IMR-90 (cell line): Measurements from ENCODE around the gene PTPRN2. TPM values are rescaled to one million over a fixed set of nuclear protein-coding genes. Genes with fewer than 3 reads are reported as not detected.
A peak's percentile ranks its signal among the peaks of the same experiment; 100 is the strongest.

ENCODE experiments used
- ATAC-seq: fragments of 200-7000 bp; cut with Tn5 transposase; 2 replicates; pipeline ENCODE4 v1.9.1; 2020; ENCODE audit warnings: low read depth, mild to moderate bottlenecking, moderate library complexity
- BruUV-seq: library from RNA; stranded (reverse); fragments of 400-500 nt; replicated peaks from 2 replicates; lab custom pipeline; 2021; lab: Mats Ljungman, UMichigan
- CTCF ChIA-PET: fragments of 300-600 bp; formaldehyde crosslinking; extraction: SDS; loops from one replicate; lab custom pipeline; 2021; ENCODE audit warnings: antibody characterized with exemption; lab: Yijun Ruan, JAX
- POLR2A ChIA-PET: fragments of 300-600 bp; sonication (Branson Sonifier 250); formaldehyde crosslinking; loops from one replicate; lab custom pipeline; 2022; ENCODE audit warnings: antibody characterized with exemption; ENCODE audit not compliant: unreplicated experiment; lab: Charles Lee
- DNase-seq: peaks from one replicate; pipeline ENCODE4 v3.0.0; 2013
- H2AFZ ChIP-seq: replicated peaks from 2 replicates; pipeline ENCODE3; 2013; ENCODE audit warnings: low read length, mild to moderate bottlenecking; ENCODE audit not compliant: poor library complexity
- H2AK5ac ChIP-seq: 2 replicates; pipeline ENCODE4 v1.6.1; 2013; ENCODE audit warnings: low read depth, low read length, inconsistent platforms
- H2AK9ac ChIP-seq: replicated peaks from 2 replicates; pipeline ENCODE3; 2013; ENCODE audit warnings: mild to moderate bottlenecking, low read depth, low read length, moderate library complexity; ENCODE audit not compliant: poor library complexity
- H2BK120ac ChIP-seq: 2 replicates; pipeline ENCODE4 v1.6.1; 2013; ENCODE audit warnings: low read depth, low read length, inconsistent platforms
- H2BK15ac ChIP-seq: 3 replicates; pipeline ENCODE4 v1.6.1; 2013; ENCODE audit warnings: low read depth, low read length, inconsistent platforms
- H2BK20ac ChIP-seq: 2 replicates; pipeline ENCODE4 v1.6.1; 2013; ENCODE audit warnings: low read depth, mild to moderate bottlenecking, inconsistent platforms, low read length, moderate library complexity
- H2BK5ac ChIP-seq: 2 replicates; pipeline ENCODE4 v1.6.1; 2013; ENCODE audit warnings: mild to moderate bottlenecking, low read depth, low read length, inconsistent platforms; ENCODE audit not compliant: poor library complexity, severe bottlenecking
- H3K14ac ChIP-seq: replicated peaks from 2 replicates; pipeline ENCODE4 v1.6.1; 2013; ENCODE audit warnings: low read depth, low read length, inconsistent platforms
- H3K18ac ChIP-seq: 2 replicates; pipeline ENCODE4 v1.6.1; 2013; ENCODE audit warnings: low read depth, low read length, control low read depth
- H3K23ac ChIP-seq: 2 replicates; pipeline ENCODE4 v1.6.1; 2013; ENCODE audit warnings: low read depth, low read length, inconsistent platforms
- H3K27ac ChIP-seq: 2 replicates; pipeline ENCODE4 v1.5.1; 2013; ENCODE audit warnings: mild to moderate bottlenecking, control low read depth, low read length; ENCODE audit not compliant: insufficient read depth
- H3K27me3 ChIP-seq: 2 replicates; pipeline ENCODE4 v1.6.1; 2013; ENCODE audit warnings: low read length; ENCODE audit not compliant: control insufficient read depth, insufficient read depth
- H3K36me3 ChIP-seq: 2 replicates; pipeline ENCODE4 v1.6.1; 2013; ENCODE audit warnings: low read length, mixed read lengths; ENCODE audit not compliant: control insufficient read depth, insufficient read depth
- H3K4ac ChIP-seq: 2 replicates; pipeline ENCODE4 v1.6.1; 2013; ENCODE audit warnings: low read depth, low read length, inconsistent platforms
- H3K4me1 ChIP-seq: 2 replicates; pipeline ENCODE4 v1.6.1; 2013; ENCODE audit warnings: low read length, mixed read lengths; ENCODE audit not compliant: control insufficient read depth, insufficient read depth
- H3K4me2 ChIP-seq: 2 replicates; pipeline ENCODE4 v1.6.1; 2013; ENCODE audit warnings: low read depth, mild to moderate bottlenecking, control low read depth, low read length, moderate library complexity
- H3K4me3 ChIP-seq: 2 replicates; pipeline ENCODE4 v1.5.1; 2013; ENCODE audit warnings: low read depth, mild to moderate bottlenecking, control low read depth, low read length, moderate library complexity; ENCODE audit not compliant: insufficient read depth
- H3K56ac ChIP-seq: 2 replicates; pipeline ENCODE4 v1.6.1; 2013; ENCODE audit warnings: low read length, inconsistent platforms; ENCODE audit not compliant: insufficient read depth; ENCODE audit errors: extremely low read depth
- H3K79me1 ChIP-seq, 2 experiments: 2 replicates each; pipeline ENCODE4 v1.6.1; 2013; ENCODE audit warnings: low read length in 2 of 2, inconsistent platforms in 1 of 2, low read depth in 1 of 2
- H3K9ac ChIP-seq: 2 replicates; pipeline ENCODE4 v1.6.1; 2013; ENCODE audit warnings: low read depth, low read length, control low read depth
- H3K9me1 ChIP-seq: 2 replicates; pipeline ENCODE4 v1.6.1; 2013; ENCODE audit warnings: low read length, inconsistent platforms; ENCODE audit not compliant: insufficient read depth
- H3K9me3 ChIP-seq: 2 replicates; pipeline ENCODE4 v1.6.1; 2013; ENCODE audit warnings: low read length; ENCODE audit not compliant: control insufficient read depth, insufficient read depth
- H4K20me1 ChIP-seq: 2 replicates; pipeline ENCODE4 v1.6.1; 2013; ENCODE audit warnings: low read length, inconsistent platforms; ENCODE audit not compliant: insufficient read depth
- H4K5ac ChIP-seq: 2 replicates; pipeline ENCODE4 v1.6.1; 2013; ENCODE audit warnings: mild to moderate bottlenecking, low read depth, low read length, control low read depth
- H4K8ac ChIP-seq, 2 experiments: 2 replicates each; pipeline ENCODE4 v1.6.1; 2013; ENCODE audit warnings: low read depth in 2 of 2, low read length in 2 of 2, control low read depth in 1 of 2, inconsistent platforms in 1 of 2
- H4K91ac ChIP-seq: 2 replicates; pipeline ENCODE4 v1.6.1; 2013; ENCODE audit warnings: low read depth, low read length, inconsistent platforms; ENCODE audit not compliant: insufficient read depth
- BHLHE40 ChIP-seq: fragments of 150-350 bp; IDR thresholded peaks from 2 replicates; pipeline ENCODE4 v1.6.1; 2016; ENCODE audit warnings: mild to moderate bottlenecking, low read depth, low read length
- CEBPB ChIP-seq: IDR thresholded peaks from 2 replicates; pipeline ENCODE4 v1.6.1; 2012; ENCODE audit warnings: low read depth, low read length, improper control_type of control experiment
- CHD1 ChIP-seq: IDR thresholded peaks from 2 replicates; pipeline ENCODE4 v1.6.1; 2012; ENCODE audit warnings: low read depth, low read length, improper control_type of control experiment
- FOS ChIP-seq: fragments of 150-350 bp; IDR thresholded peaks from 2 replicates; pipeline ENCODE4 v1.6.1; 2016; ENCODE audit warnings: low read depth, low read length
- MAFK ChIP-seq: IDR thresholded peaks from 2 replicates; pipeline ENCODE4 v1.6.1; 2012; ENCODE audit warnings: low read depth, low read length, improper control_type of control experiment
- MAZ ChIP-seq: IDR thresholded peaks from 2 replicates; pipeline ENCODE4 v1.6.1; 2012; ENCODE audit warnings: low read depth, mild to moderate bottlenecking, low read length, improper control_type of control experiment, moderate library complexity, borderline replicate concordance
- NFE2L2 ChIP-seq: fragments of 150-350 bp; IDR thresholded peaks from 2 replicates; pipeline ENCODE4 v1.6.1; 2016; ENCODE audit warnings: low read depth, mild to moderate bottlenecking, low read length
- POLR2A ChIP-seq: IDR thresholded peaks from 2 replicates; pipeline ENCODE4 v1.6.1; 2012; ENCODE audit warnings: mild to moderate bottlenecking, low read depth, low read length
- RAD21 ChIP-seq: IDR thresholded peaks from 2 replicates; pipeline ENCODE4 v1.6.1; 2012; ENCODE audit warnings: low read length, improper control_type of control experiment
- RCOR1 ChIP-seq: IDR thresholded peaks from 2 replicates; pipeline ENCODE4 v1.6.1; 2012; ENCODE audit warnings: mild to moderate bottlenecking, low read length, improper control_type of control experiment; ENCODE audit not compliant: insufficient replicate concordance
- RFX5 ChIP-seq: IDR thresholded peaks from 2 replicates; pipeline ENCODE4 v1.8.0; 2012; ENCODE audit warnings: low read depth, mild to moderate bottlenecking, low read length, moderate library complexity
- SMC3 ChIP-seq: fragments of 150-350 bp; IDR thresholded peaks from 2 replicates; pipeline ENCODE4 v1.6.1; 2016; ENCODE audit warnings: low read depth, mild to moderate bottlenecking, antibody characterized with exemption, low read length, moderate library complexity
- WGBS, 2 experiments: methylation state at CpG; one replicate each; pipeline versions ENCODE4 v1.1.5 to v1.1.7; 2013; ENCODE audit warnings: missing lambda C conversion rate in 2 of 2; ENCODE audit not compliant: insufficient read length in 1 of 2; ENCODE audit errors: extremely low coverage in 2 of 2; 5-methylcytosine and 5-hydroxymethylcytosine counted together
- dilution Hi-C: fragments of 300-500 bp; cut with HindIII; formaldehyde crosslinking; loops from one replicate; pipeline ENCODE4 v1.14.3; 2018; ENCODE audit warnings: low sequenced_read_pairs; ENCODE audit not compliant: unreplicated experiment
- in situ Hi-C: fragments of 300-500 bp; cut with MboI; formaldehyde crosslinking; loops from 3 replicates; pipeline ENCODE4 v1.14.3; 2019; ENCODE audit warnings: low sequenced_read_pairs, inconsistent platforms, mixed read lengths
- intact Hi-C: fragments of 100-400 bp; cut with micrococcal nuclease; formaldehyde crosslinking; loops from 2 replicates; pipeline ENCODE4 v1.10.0; 2022
- polyA plus RNA-seq, 3 experiments: library from polyadenylated mRNA; depleted of rRNA; stranded (reverse); fragments of >200 nt; gene quantifications; 2 replicates each; pipeline ENCODE4 v1.2.3, GENCODE V29; 2012; ENCODE audit warnings: low replicate concordance in 1 of 3
- total RNA-seq: library from RNA; depleted of rRNA; stranded (reverse); fragments of >200 nt; gene quantifications from 2 replicates; pipeline ENCODE4 v1.2.3, GENCODE V29; 2012
- TF ChIP-seq, protein P1 (sequence below): fragments of 150-350 bp; IDR thresholded peaks from 2 replicates; pipeline ENCODE4 v1.6.1; 2017; ENCODE audit warnings: mild to moderate bottlenecking, antibody characterized with exemption, low read length, low read depth
- TF ChIP-seq, protein P2 (sequence below): conservative IDR thresholded peaks from 2 replicates; pipeline ENCODE4 v1.5.1; 2012; ENCODE audit warnings: mild to moderate bottlenecking, low read depth, low read length, improper control_type of control experiment
- TF ChIP-seq, protein P3 (sequence below): fragments of 150-350 bp; IDR thresholded peaks from 2 replicates; pipeline ENCODE4 v1.6.1; 2016; ENCODE audit warnings: low read depth, mild to moderate bottlenecking, low read length, moderate library complexity, borderline replicate concordance

The PTPRN2 gene
- total and polyA plus RNA-seq, 2 of the 4 experiments (the other 2 are of a cell fraction), result 0.03 TPM; not detected in 1

DNA sequence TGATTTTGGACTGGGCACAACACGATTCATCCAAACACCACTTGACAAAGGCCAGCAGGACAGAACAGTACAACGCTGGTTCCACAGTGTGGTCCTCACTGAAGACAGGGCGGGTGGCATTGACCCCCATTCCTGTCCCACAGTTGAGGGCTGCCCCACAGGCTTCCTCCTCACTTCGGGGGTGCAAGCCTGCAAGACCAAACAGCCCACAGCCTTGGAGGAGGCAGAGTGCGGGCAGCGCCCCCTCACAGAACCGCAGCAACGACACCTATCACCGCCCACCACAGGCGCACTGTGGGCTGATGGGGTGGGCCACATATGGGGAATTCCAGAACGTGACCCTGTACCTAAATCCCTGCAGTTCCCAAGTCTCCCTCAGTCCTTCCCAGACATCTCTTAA is 70.6 kb downstream of the PTPRN2 start:
- WGBS, 2 experiments, result 0% methylated on average over 1 of the region's 11 CpGs; no CpG with 5 or more reads in 1 of the 2 experiments
- DNase-seq (no peak), ATAC-seq (no peak)
- Histone ChIP-seq H3K56ac (no peak overlapping the region), H4K91ac (no peak overlapping the region), H2BK120ac (no peak overlapping the region), H2BK5ac (no peak overlapping the region), H3K4ac (no peak overlapping the region), H3K23ac (no peak overlapping the region), H2AK9ac (no peak overlapping the region), H4K8ac (no peak overlapping the region), H3K18ac (no peak overlapping the region), H3K14ac (no peak overlapping the region), H2AK5ac (no peak overlapping the region), H3K79me1 (no peaks in the 10 kb centered on the region), H3K27ac (no peak overlapping the region), H4K20me1 (no peaks in the 10 kb centered on the region), H3K9ac (no peak overlapping the region), H3K9me1 (no peaks in the 10 kb centered on the region), H4K5ac (no peak overlapping the region), H2BK20ac (no peak overlapping the region), H3K27me3 (no peaks in the 10 kb centered on the region), H2AFZ (peak overlapping the region; percentile 33), H3K4me3 (no peak overlapping the region), H2BK15ac (no peak overlapping the region), H3K4me2 (no peak overlapping the region), H3K4me1 (no peaks in the 10 kb centered on the region), H3K36me3 (no peaks in the 10 kb centered on the region), H3K9me3 (peaks cover 46% of the 10 kb centered on the region)
- dilution Hi-C loops (no loop called here), in situ Hi-C loops (no loop called here), intact Hi-C loops (no loop called here)
- ChIA-PET POLR2A (no interaction called here), CTCF (no interaction called here)
- no peak for TF ChIP-seq MAFK
- no peak for TF ChIP-seq RFX5
- TF ChIP-seq RCOR1, result no peak
- no peak for TF ChIP-seq RAD21
- TF ChIP-seq POLR2A, result no peak
- no peak for TF ChIP-seq CHD1
- TF ChIP-seq BHLHE40, result no peak
- TF ChIP-seq, protein P1, sequence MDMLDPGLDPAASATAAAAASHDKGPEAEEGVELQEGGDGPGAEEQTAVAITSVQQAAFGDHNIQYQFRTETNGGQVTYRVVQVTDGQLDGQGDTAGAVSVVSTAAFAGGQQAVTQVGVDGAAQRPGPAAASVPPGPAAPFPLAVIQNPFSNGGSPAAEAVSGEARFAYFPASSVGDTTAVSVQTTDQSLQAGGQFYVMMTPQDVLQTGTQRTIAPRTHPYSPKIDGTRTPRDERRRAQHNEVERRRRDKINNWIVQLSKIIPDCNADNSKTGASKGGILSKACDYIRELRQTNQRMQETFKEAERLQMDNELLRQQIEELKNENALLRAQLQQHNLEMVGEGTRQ, result no peak
- no peak for TF ChIP-seq SMC3
- TF ChIP-seq, protein P2, sequence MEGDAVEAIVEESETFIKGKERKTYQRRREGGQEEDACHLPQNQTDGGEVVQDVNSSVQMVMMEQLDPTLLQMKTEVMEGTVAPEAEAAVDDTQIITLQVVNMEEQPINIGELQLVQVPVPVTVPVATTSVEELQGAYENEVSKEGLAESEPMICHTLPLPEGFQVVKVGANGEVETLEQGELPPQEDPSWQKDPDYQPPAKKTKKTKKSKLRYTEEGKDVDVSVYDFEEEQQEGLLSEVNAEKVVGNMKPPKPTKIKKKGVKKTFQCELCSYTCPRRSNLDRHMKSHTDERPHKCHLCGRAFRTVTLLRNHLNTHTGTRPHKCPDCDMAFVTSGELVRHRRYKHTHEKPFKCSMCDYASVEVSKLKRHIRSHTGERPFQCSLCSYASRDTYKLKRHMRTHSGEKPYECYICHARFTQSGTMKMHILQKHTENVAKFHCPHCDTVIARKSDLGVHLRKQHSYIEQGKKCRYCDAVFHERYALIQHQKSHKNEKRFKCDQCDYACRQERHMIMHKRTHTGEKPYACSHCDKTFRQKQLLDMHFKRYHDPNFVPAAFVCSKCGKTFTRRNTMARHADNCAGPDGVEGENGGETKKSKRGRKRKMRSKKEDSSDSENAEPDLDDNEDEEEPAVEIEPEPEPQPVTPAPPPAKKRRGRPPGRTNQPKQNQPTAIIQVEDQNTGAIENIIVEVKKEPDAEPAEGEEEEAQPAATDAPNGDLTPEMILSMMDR, result no peak
- TF ChIP-seq CEBPB, result no peak
- no peak for TF ChIP-seq NFE2L2
- TF ChIP-seq, protein P3, sequence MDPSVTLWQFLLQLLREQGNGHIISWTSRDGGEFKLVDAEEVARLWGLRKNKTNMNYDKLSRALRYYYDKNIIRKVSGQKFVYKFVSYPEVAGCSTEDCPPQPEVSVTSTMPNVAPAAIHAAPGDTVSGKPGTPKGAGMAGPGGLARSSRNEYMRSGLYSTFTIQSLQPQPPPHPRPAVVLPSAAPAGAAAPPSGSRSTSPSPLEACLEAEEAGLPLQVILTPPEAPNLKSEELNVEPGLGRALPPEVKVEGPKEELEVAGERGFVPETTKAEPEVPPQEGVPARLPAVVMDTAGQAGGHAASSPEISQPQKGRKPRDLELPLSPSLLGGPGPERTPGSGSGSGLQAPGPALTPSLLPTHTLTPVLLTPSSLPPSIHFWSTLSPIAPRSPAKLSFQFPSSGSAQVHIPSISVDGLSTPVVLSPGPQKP, result no peak
- no peak for TF ChIP-seq FOS
- TF ChIP-seq MAZ, result no peak
- no TSS peak for BruUV-seq
